Measurements from ENCODE around the gene CYREN. TPM values are rescaled to one million over a fixed set of nuclear protein-coding genes. Genes with fewer than 3 reads are reported as not detected.

Gene CYREN
- polyA plus RNA-seq, 2 of the 4 experiments (the other 2 are of a cell fraction), result 59.3 to 70.4 TPM

GRCh38 chr7:135204341-135204749 lies 33.8 kb upstream of the CYREN start:
- no peak for ATAC-seq
- POLR2A ChIA-PET, result interaction anchor here (0.6 kb wide), 1 partner anchor 10 kb away, joined by 4 read pairs; no protein-coding TSS in a partner anchor
- DNase-seq (ENCODE audit: low read depth in 1 of 2, low spot score in 1 of 2), result no peak
- no peak for TF ChIP-seq CBX2 (IDR thresholded peaks at IDR 0.05; ENCODE audit: borderline replicate concordance, low read depth)
- TF ChIP-seq KDM5A (IDR thresholded peaks at IDR 0.05), result no peak
- no peak for TF ChIP-seq CHD4 (IDR thresholded peaks at IDR 0.05; ENCODE audit: borderline replicate concordance)
- no peak for TF ChIP-seq HES2 (IDR thresholded peaks at IDR 0.05)
- TF ChIP-seq CHD2 (IDR thresholded peaks at IDR 0.05; ENCODE audit: low read length, partially characterized antibody), result no peak
- no peak for TF ChIP-seq ESRRA (IDR thresholded peaks at IDR 0.05; ENCODE audit: borderline replicate concordance, low read length)
- no peak for TF ChIP-seq HOXB13 (CRISPR knock-in tag; IDR thresholded peaks at IDR 0.05; ENCODE audit: low read depth)
- no peak for TF ChIP-seq HOXA7 (CRISPR knock-in tag; IDR thresholded peaks at IDR 0.05)
- TF ChIP-seq SREBF2 (IDR thresholded peaks at IDR 0.05), result no peak
- no peak for TF ChIP-seq MAZ (IDR thresholded peaks at IDR 0.05; ENCODE audit: borderline replicate concordance, low read depth, low read length)
- no peak for TF ChIP-seq NFE2L2 (conservative IDR thresholded peaks at IDR 0.05; ENCODE audit: low read length)
- TF ChIP-seq TP53 (CRISPR knock-in tag; IDR thresholded peaks at IDR 0.05), result no peak
- TF ChIP-seq ZFP36 (IDR thresholded peaks at IDR 0.05; ENCODE audit: borderline replicate concordance, partially characterized antibody), result no peak
- TF ChIP-seq HEYL (CRISPR knock-in tag; IDR thresholded peaks at IDR 0.05), result no peak
- TF ChIP-seq USF2 (IDR thresholded peaks at IDR 0.05), result no peak
- TF ChIP-seq BCL3 (IDR thresholded peaks at IDR 0.05), result no peak
- WGBS (ENCODE audit: missing lambda C conversion rate), result 91% methylated on average over 6 of the region's 6 CpGs
- H3K9me3 ChIP-seq, result no peaks in the 10 kb centered on the region
- H3K4me3 ChIP-seq, result no peak overlapping the region
- H3K4me1 ChIP-seq, result 0 out of 3 replicates have a peak, but pooled peaks cover 6% of the 10 kb centered on the region
- H3K27ac ChIP-seq, result no peak overlapping the region
- no peak for FAIRE-seq
- CTCF ChIA-PET, result interaction anchor here (0.8 kb wide), 1 partner anchor 692 kb away, joined by 6 read pairs; no protein-coding TSS in a partner anchor
- no peak overlapping the region for H3K4me2 ChIP-seq

GRCh38 chr7:135201350-135201749 lies 30.8 kb upstream of the CYREN start:
- H3K4me1 ChIP-seq, result no peaks in the 10 kb centered on the region
- 47% methylated on average over 2 of the region's 2 CpGs for WGBS (ENCODE audit: missing lambda C conversion rate)
- DNase-seq (ENCODE audit: low read depth in 1 of 2, low spot score in 1 of 2) (no peak), FAIRE-seq (no peak), ATAC-seq (no peak)
- H3K9me3 ChIP-seq, result no peaks in the 10 kb centered on the region
- no peak overlapping the region for H3K4me3 ChIP-seq
- no peak overlapping the region for H3K27ac ChIP-seq
- TF ChIP-seq KDM1A (IDR thresholded peaks at IDR 0.05; ENCODE audit: low read depth) (no peak), BHLHE40 (IDR thresholded peaks at IDR 0.05; ENCODE audit: low read depth, low read length) (no peak), MAFK (IDR thresholded peaks at IDR 0.05; ENCODE audit: partially characterized antibody) (peak; percentile 77)
- ChIA-PET CTCF (no interaction called here), POLR2A (interaction anchor here (1.1 kb wide), 1 partner anchor 10 kb away, joined by 3 read pairs; the partner anchor contains the start of gene WDR91)
- H3K4me2 ChIP-seq, result no peak overlapping the region

- H3K4me1 ChIP-seq, result no peaks in the 10 kb centered on the region
- H3K9me3 ChIP-seq, result no peaks in the 10 kb centered on the region
- no peak for ATAC-seq
- H3K27ac ChIP-seq, result no peak overlapping the region
- CTCF ChIA-PET, result interaction anchor here (0.9 kb wide), 1 partner anchor 29 kb away, joined by 3 read pairs; no protein-coding TSS in a partner anchor
- TF ChIP-seq KDM5A (IDR thresholded peaks at IDR 0.05) (no peak), MAZ (IDR thresholded peaks at IDR 0.05; ENCODE audit: borderline replicate concordance, low read depth, low read length) (no peak), EHF (CRISPR knock-in tag; IDR thresholded peaks at IDR 0.05) (no peak), FOXS1 (CRISPR knock-in tag; IDR thresholded peaks at IDR 0.05) (no peak), PHF8 (IDR thresholded peaks at IDR 0.05; ENCODE audit: borderline replicate concordance, low read depth) (no peak), RCOR1 (IDR thresholded peaks at IDR 0.05; ENCODE audit: low read depth, low read length) (no peak), EP300 (IDR thresholded peaks at IDR 0.05) (no peak), CBX8 (IDR thresholded peaks at IDR 0.05) (no peak), NPAS2 (CRISPR knock-in tag; IDR thresholded peaks at IDR 0.05; ENCODE audit: borderline replicate concordance) (no peak), FOSB (CRISPR knock-in tag; IDR thresholded peaks at IDR 0.05) (no peak), HEYL (CRISPR knock-in tag; IDR thresholded peaks at IDR 0.05) (no peak), FOSL2 (IDR thresholded peaks at IDR 0.05) (no peak), FOSL2 (CRISPR knock-in tag; IDR thresholded peaks at IDR 0.05) (no peak), POLR2A (IDR thresholded peaks at IDR 0.05; ENCODE audit: low read length) (no peak), PBX3 (IDR thresholded peaks at IDR 0.05) (no peak), ZSCAN20 (CRISPR knock-in tag; IDR thresholded peaks at IDR 0.05) (no peak), RAD21 (conservative IDR thresholded peaks at IDR 0.05 in 1 of 2, IDR thresholded peaks at IDR 0.05 in 1 of 2) (no peak), CEBPB (IDR thresholded peaks at IDR 0.05) (no peak), TP53 (CRISPR knock-in tag; IDR thresholded peaks at IDR 0.05) (no peak), NFE2L2 (conservative IDR thresholded peaks at IDR 0.05; ENCODE audit: low read length) (no peak)
- WGBS (ENCODE audit: missing lambda C conversion rate), result 91% methylated on average over 3 of the region's 3 CpGs
- no peak overlapping the region for H3K4me3 ChIP-seq
- POLR2A ChIA-PET, result no interaction called here
- FAIRE-seq, result no peak
- DNase-seq (ENCODE audit: low read depth in 1 of 2, low spot score in 1 of 2), result no peak
- no peak overlapping the region for H3K4me2 ChIP-seq
These were observed 30.4 kb upstream of the CYREN start for GRCh38 chr7:135200821-135201331.

Measured in A549 (cell line).